WTC11 (cell line): Measurements from ENCODE around the gene BCAT1. TPM values are rescaled to one million over a fixed set of nuclear protein-coding genes. Genes with fewer than 3 reads are reported as not detected.

ENCODE experiments used
- ATAC-seq: fragments of 200-7000 bp; cut with Tn5 transposase; 2 replicates; pipeline ENCODE4 v1.10.0; 2021; ENCODE audit warnings: mild to moderate bottlenecking, moderate library complexity
- CTCF ChIA-PET: fragments of 300-600 bp; sonication (Branson Sonifier 250); formaldehyde crosslinking; loops from one replicate; lab custom pipeline; 2021; ENCODE audit warnings: antibody characterized with exemption; lab: Charles Lee
- POLR2A ChIA-PET: fragments of 350-600 bp; sonication (Branson Sonifier 250); formaldehyde crosslinking; loops from one replicate; lab custom pipeline; 2021; ENCODE audit warnings: antibody characterized with exemption; lab: Charles Lee
- DNase-seq: peaks from one replicate; pipeline ENCODE4 v3.0.0; 2021; ENCODE audit warnings: low spot score
- H3K27ac Mint-ChIP-seq: 2 replicates; pipeline ENCODE4 v1.8.0; 2021; ENCODE audit warnings: mixed read lengths
- H3K27me3 Mint-ChIP-seq: 2 replicates; pipeline ENCODE4 v1.8.0; 2021; ENCODE audit warnings: low read depth, mild to moderate bottlenecking, moderate library complexity, mixed read lengths
- H3K36me3 Mint-ChIP-seq: 2 replicates; pipeline ENCODE4 v1.8.0; 2021; ENCODE audit warnings: mixed read lengths
- H3K4me1 Mint-ChIP-seq: 2 replicates; pipeline ENCODE4 v1.8.0; 2022; ENCODE audit warnings: mixed read lengths
- H3K4me3 Mint-ChIP-seq: 2 replicates; pipeline ENCODE4 v1.8.0; 2021; ENCODE audit warnings: mild to moderate bottlenecking, moderate library complexity, mixed read lengths
- H3K9me3 Mint-ChIP-seq: 2 replicates; pipeline ENCODE4 v1.8.0; 2021; ENCODE audit warnings: mixed read lengths
- ATF2 ChIP-seq: sonication (generic); formaldehyde crosslinking; IDR thresholded peaks from 2 replicates; pipeline ENCODE4 v1.8.1; 2022; ENCODE audit warnings: low read depth, missing genetic modification reagents, borderline replicate concordance
- ATF6 ChIP-seq: sonication (generic); formaldehyde crosslinking; IDR thresholded peaks from 2 replicates; pipeline ENCODE4 v1.8.1; 2023; ENCODE audit warnings: mild to moderate bottlenecking, missing genetic modification reagents
- CDX4 ChIP-seq: fragments of 250-450 bp; sonication (Bioruptor Pico); IDR thresholded peaks from 2 replicates; pipeline ENCODE4 v1.9.0; 2021; ENCODE audit warnings: moderate library complexity, mild to moderate bottlenecking, inconsistent platforms, borderline replicate concordance
- ELF4 ChIP-seq: sonication (generic); formaldehyde crosslinking; IDR thresholded peaks from 2 replicates; pipeline ENCODE4 v1.8.1; 2022; ENCODE audit warnings: low read depth, mild to moderate bottlenecking, moderate library complexity, missing genetic modification reagents
- ERG ChIP-seq: fragments of 250-450 bp; sonication (Bioruptor Pico); IDR thresholded peaks from 2 replicates; pipeline ENCODE4 v1.8.0; 2021; ENCODE audit warnings: mild to moderate bottlenecking
- ETV6 ChIP-seq: sonication (generic); formaldehyde crosslinking; IDR thresholded peaks from 2 replicates; pipeline ENCODE4 v1.8.1; 2022; ENCODE audit warnings: mild to moderate bottlenecking, missing genetic modification reagents
- HMGA2 ChIP-seq: fragments of 250-450 bp; sonication (Bioruptor Pico); IDR thresholded peaks from 2 replicates; pipeline ENCODE4 v1.4.0; 2021; ENCODE audit warnings: mild to moderate bottlenecking, moderate library complexity
- IRF1 ChIP-seq: sonication (generic); formaldehyde crosslinking; IDR thresholded peaks from 2 replicates; pipeline ENCODE4 v1.8.0; 2023; ENCODE audit warnings: missing genetic modification reagents
- NFE2L1 ChIP-seq: sonication (generic); formaldehyde crosslinking; IDR thresholded peaks from 2 replicates; pipeline ENCODE4 v1.8.1; 2023; ENCODE audit warnings: missing genetic modification reagents
- PREB ChIP-seq: sonication (generic); formaldehyde crosslinking; IDR thresholded peaks from 2 replicates; pipeline ENCODE4 v1.8.1; 2022; ENCODE audit warnings: mild to moderate bottlenecking, missing genetic modification reagents, moderate library complexity, borderline replicate concordance
- RORB ChIP-seq: fragments of 250-450 bp; sonication (Bioruptor Pico); IDR thresholded peaks from 2 replicates; pipeline ENCODE4 v1.9.0; 2021; ENCODE audit warnings: mild to moderate bottlenecking
- TEAD1 ChIP-seq: sonication (generic); formaldehyde crosslinking; IDR thresholded peaks from 2 replicates; pipeline ENCODE4 v1.8.0; 2022; ENCODE audit warnings: mild to moderate bottlenecking, missing genetic modification reagents
- ZNF219 ChIP-seq: sonication (generic); formaldehyde crosslinking; IDR thresholded peaks from 2 replicates; pipeline ENCODE4 v1.8.0; 2023; ENCODE audit warnings: missing genetic modification reagents, mild to moderate bottlenecking, borderline replicate concordance
- ZNF232 ChIP-seq: sonication (generic); formaldehyde crosslinking; IDR thresholded peaks from 2 replicates; pipeline ENCODE4 v1.8.0; 2022; ENCODE audit warnings: mild to moderate bottlenecking, missing genetic modification reagents
- ZNF416 ChIP-seq: fragments of 250-450 bp; sonication (Bioruptor Pico); IDR thresholded peaks from 2 replicates; pipeline ENCODE4 v1.9.0; 2021; ENCODE audit warnings: mild to moderate bottlenecking, inconsistent platforms
- ZNF512 ChIP-seq: sonication (generic); formaldehyde crosslinking; IDR thresholded peaks from 2 replicates; pipeline ENCODE4 v1.8.1; 2022; ENCODE audit warnings: missing genetic modification reagents, borderline replicate concordance
- total RNA-seq: library from RNA; stranded (reverse); gene quantifications from 3 replicates; pipeline ENCODE4 v1.2.3, GENCODE V29; 2021

Gene BCAT1
- total RNA-seq, 1 experiment from 2014 or later, result 267 TPM

GRCh38 chr12:24780697-24781368 lies 168.1 kb downstream of the BCAT1 start (continued):
- TF ChIP-seq ETV6 (CRISPR knock-in tag), result no peak

- Mint-ChIP-seq H3K36me3 (no peaks in the 10 kb centered on the region), H3K4me1 (peaks cover 3% of the 10 kb centered on the region; the same call in 1 of the 2 replicates), H3K9me3 (no peaks in the 10 kb centered on the region), H3K4me3 (no peak overlapping the region), H3K27ac (no peak overlapping the region), H3K27me3 (no peaks in the 10 kb centered on the region)
- ATAC-seq, result peak; percentile 94
- CTCF ChIA-PET, result interaction anchor here (0.6 to 0.8 kb wide), 5 partner anchors 9 to 400 kb away, joined by 3 to 4 read pairs (median 3); no protein-coding TSS in a partner anchor
- DNase-seq, result no peak
- POLR2A ChIA-PET, result no interaction called here
- TF ChIP-seq ZNF219 (CRISPR knock-in tag) (no peak), ZNF416 (no peak), RORB (CRISPR knock-in tag) (no peak), ERG (CRISPR knock-in tag) (no peak), NFE2L1 (CRISPR knock-in tag) (no peak), HMGA2 (CRISPR knock-in tag) (no peak), TEAD1 (CRISPR knock-in tag) (no peak), ATF2 (no peak), ZNF512 (CRISPR knock-in tag) (no peak), IRF1 (CRISPR knock-in tag) (no peak), ATF6 (CRISPR knock-in tag) (no peak), ELF4 (CRISPR knock-in tag) (no peak), CDX4 (CRISPR knock-in tag) (no peak), ZNF232 (CRISPR knock-in tag) (no peak), PREB (no peak)
Observed at GRCh38 chr12:24778486-24779304, 170.2 kb downstream of the BCAT1 start.
